KMS-11 (cell line): ENCODE measurements around the gene OR13D1.

Source experiments
- H2AFZ ChIP-seq: fragments of 200-600 bp; sonication (generic); 2 replicates; pipeline ENCODE4 v1.6.1; 2016; ENCODE audit warnings: antibody characterized with exemption, mixed run types, low read depth
- H3K27ac ChIP-seq: fragments of 200-600 bp; sonication (generic); 2 replicates; pipeline ENCODE4 v1.6.1; 2016; ENCODE audit warnings: mild to moderate bottlenecking, mixed run types
- H3K27me3 ChIP-seq: fragments of 200-600 bp; sonication (generic); 2 replicates; pipeline ENCODE4 v1.6.1; 2017; ENCODE audit warnings: mild to moderate bottlenecking, low read depth, mixed run types, moderate library complexity; ENCODE audit not compliant: insufficient read depth
- H3K36me3 ChIP-seq: fragments of 200-600 bp; sonication (generic); 2 replicates; pipeline ENCODE4 v1.6.1; 2017; ENCODE audit warnings: mild to moderate bottlenecking, mixed run types; ENCODE audit not compliant: insufficient read depth
- H3K4me1 ChIP-seq: fragments of 200-600 bp; sonication (generic); 2 replicates; pipeline ENCODE4 v1.6.1; 2016; ENCODE audit warnings: mild to moderate bottlenecking, low read depth, mixed run types; ENCODE audit not compliant: poor library complexity, severe bottlenecking
- H3K4me2 ChIP-seq: fragments of 200-600 bp; sonication (generic); 2 replicates; pipeline ENCODE4 v1.7.0; 2016; ENCODE audit warnings: mild to moderate bottlenecking, mixed run types
- H3K4me3 ChIP-seq: fragments of 200-600 bp; sonication (generic); IDR thresholded peaks from 2 replicates; pipeline ENCODE4 v1.6.1; 2017; ENCODE audit warnings: low read depth, low read length, mixed read lengths; ENCODE audit not compliant: insufficient read depth
- H3K79me2 ChIP-seq: fragments of 200-600 bp; sonication (generic); 2 replicates; pipeline ENCODE4 v1.6.1; 2016; ENCODE audit warnings: low read depth, mixed run types; ENCODE audit not compliant: insufficient read depth
- H3K9ac ChIP-seq: fragments of 200-600 bp; sonication (generic); 2 replicates; pipeline ENCODE4 v1.6.1; 2016; ENCODE audit warnings: mild to moderate bottlenecking, mixed run types
- H4K20me1 ChIP-seq: fragments of 200-600 bp; sonication (generic); 2 replicates; pipeline ENCODE4 v1.6.1; 2016; ENCODE audit warnings: mild to moderate bottlenecking, mixed run types; ENCODE audit not compliant: insufficient read depth
- TF ChIP-seq, protein P1 (sequence below): fragments of 200-600 bp; sonication (generic); conservative IDR thresholded peaks from 2 replicates; pipeline ENCODE4 v1.6.1; 2017; ENCODE audit warnings: low read depth, mild to moderate bottlenecking, antibody characterized with exemption, low read length, moderate library complexity, mixed read lengths

The OR13D1 gene, protein sequence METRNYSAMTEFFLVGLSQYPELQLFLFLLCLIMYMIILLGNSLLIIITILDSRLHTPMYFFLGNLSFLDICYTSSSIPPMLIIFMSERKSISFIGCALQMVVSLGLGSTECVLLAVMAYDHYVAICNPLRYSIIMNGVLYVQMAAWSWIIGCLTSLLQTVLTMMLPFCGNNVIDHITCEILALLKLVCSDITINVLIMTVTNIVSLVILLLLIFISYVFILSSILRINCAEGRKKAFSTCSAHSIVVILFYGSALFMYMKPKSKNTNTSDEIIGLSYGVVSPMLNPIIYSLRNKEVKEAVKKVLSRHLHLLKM

GRCh38 chr9:104694218-104694617, at the start of gene OR13D1:
Gene OR13D1 (plus strand): TSS chr9:104694518. CDS start chr9:104694518, 0 bp downstream.
- TF ChIP-seq, protein P1, sequence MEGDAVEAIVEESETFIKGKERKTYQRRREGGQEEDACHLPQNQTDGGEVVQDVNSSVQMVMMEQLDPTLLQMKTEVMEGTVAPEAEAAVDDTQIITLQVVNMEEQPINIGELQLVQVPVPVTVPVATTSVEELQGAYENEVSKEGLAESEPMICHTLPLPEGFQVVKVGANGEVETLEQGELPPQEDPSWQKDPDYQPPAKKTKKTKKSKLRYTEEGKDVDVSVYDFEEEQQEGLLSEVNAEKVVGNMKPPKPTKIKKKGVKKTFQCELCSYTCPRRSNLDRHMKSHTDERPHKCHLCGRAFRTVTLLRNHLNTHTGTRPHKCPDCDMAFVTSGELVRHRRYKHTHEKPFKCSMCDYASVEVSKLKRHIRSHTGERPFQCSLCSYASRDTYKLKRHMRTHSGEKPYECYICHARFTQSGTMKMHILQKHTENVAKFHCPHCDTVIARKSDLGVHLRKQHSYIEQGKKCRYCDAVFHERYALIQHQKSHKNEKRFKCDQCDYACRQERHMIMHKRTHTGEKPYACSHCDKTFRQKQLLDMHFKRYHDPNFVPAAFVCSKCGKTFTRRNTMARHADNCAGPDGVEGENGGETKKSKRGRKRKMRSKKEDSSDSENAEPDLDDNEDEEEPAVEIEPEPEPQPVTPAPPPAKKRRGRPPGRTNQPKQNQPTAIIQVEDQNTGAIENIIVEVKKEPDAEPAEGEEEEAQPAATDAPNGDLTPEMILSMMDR = no peak

DNA sequence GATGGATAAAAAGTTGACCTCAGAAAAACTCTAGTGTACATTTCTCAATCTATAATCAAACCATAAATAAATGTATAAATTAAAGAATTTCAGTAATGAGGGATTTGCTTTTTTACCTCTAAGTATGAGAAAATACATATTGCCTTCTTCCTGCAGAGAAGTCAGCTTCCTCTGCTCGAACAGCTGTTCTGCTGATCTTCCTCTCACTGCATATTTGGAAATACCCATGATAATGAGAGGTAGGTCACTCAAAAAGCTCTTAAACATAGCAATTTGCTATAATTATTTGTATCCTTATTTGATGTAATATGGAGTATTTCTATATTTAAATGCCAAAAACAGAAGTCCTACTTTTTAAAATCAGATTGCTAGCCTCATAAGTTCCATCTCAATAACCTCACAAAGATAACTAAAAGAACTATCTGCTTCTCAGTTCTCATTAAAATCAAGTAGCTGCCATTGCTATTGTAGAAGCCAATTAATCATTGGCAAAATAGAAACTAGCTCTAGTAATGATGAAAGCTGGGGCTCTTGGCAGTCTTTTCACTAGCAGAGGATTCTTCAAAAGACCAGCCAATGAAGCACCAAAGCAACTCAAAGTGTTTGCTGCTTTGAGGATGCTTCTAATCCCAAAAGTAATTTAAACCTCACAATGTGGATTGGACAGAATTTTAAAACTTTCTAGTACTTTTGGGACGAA, 35.7 kb upstream of the OR13D1 start:
- H3K36me3 ChIP-seq = no peaks in the 10 kb centered on the region
- no peak overlapping the region for H3K4me3 ChIP-seq
- no peaks in the 10 kb centered on the region for H3K27me3 ChIP-seq
- H3K27ac ChIP-seq = no peak overlapping the region
- H2AFZ ChIP-seq = no peak overlapping the region
- TF ChIP-seq, protein P1 = no peak
- no peaks in the 10 kb centered on the region for H3K4me1 ChIP-seq
- no peaks in the 10 kb centered on the region for H3K79me2 ChIP-seq
- no peak overlapping the region for H3K4me2 ChIP-seq
- H3K9ac ChIP-seq = no peak overlapping the region
- H4K20me1 ChIP-seq = no peaks in the 10 kb centered on the region

More at GRCh38 chr9:104694218-104694617, at the start of gene OR13D1:
- no peaks in the 10 kb centered on the region for H4K20me1 ChIP-seq
- H3K27ac ChIP-seq = no peak within 1 kb of the TSS
- no peak within 1 kb of the TSS for H2AFZ ChIP-seq
- no peaks in the 10 kb centered on the region for H3K79me2 ChIP-seq
- H3K4me1 ChIP-seq = no peaks in the 10 kb centered on the region
- H3K4me3 ChIP-seq = no peak within 1 kb of the TSS
- no peaks in the 10 kb centered on the region for H3K36me3 ChIP-seq
- no peak within 1 kb of the TSS for H3K4me2 ChIP-seq
- no peak within 1 kb of the TSS for H3K9ac ChIP-seq
- no peaks in the 10 kb centered on the region for H3K27me3 ChIP-seq

GRCh38 chr9:104675611-104676010, 18.7 kb upstream of the OR13D1 start:
- Histone ChIP-seq H3K79me2 (no peaks in the 10 kb centered on the region), H3K9ac (no peak overlapping the region), H3K27me3 (no peaks in the 10 kb centered on the region), H4K20me1 (no peaks in the 10 kb centered on the region), H3K27ac (no peak overlapping the region), H3K36me3 (no peaks in the 10 kb centered on the region), H3K4me2 (no peak overlapping the region), H3K4me3 (no peak overlapping the region), H2AFZ (no peak overlapping the region), H3K4me1 (no peaks in the 10 kb centered on the region)
- TF ChIP-seq, protein P1 = no peak

GRCh38 chr9:104682642-104683041, 11.7 kb upstream of the OR13D1 start:
- Histone ChIP-seq H3K27me3 (no peaks in the 10 kb centered on the region), H3K27ac (no peak overlapping the region), H4K20me1 (no peaks in the 10 kb centered on the region), H3K4me1 (no peaks in the 10 kb centered on the region), H3K4me2 (no peak overlapping the region), H3K79me2 (no peaks in the 10 kb centered on the region), H3K4me3 (no peak overlapping the region), H2AFZ (no peak overlapping the region; the same call in 1 of the 2 replicates), H3K36me3 (no peaks in the 10 kb centered on the region), H3K9ac (no peak overlapping the region)
- TF ChIP-seq, protein P1 = peak; percentile 65; the same call in 1 of the 2 replicates
